H54 (cell line): Measurements from ENCODE around the gene CCDC117.
"Not testable (repeated sequence)": the region's sequence is repeated elsewhere in the genome, so short reads cannot be mapped to it uniquely, and the experiment has no call there.

Experiments
- DNase-seq: peaks from one replicate; pipeline ENCODE4 v3.0.0; 2011; ENCODE audit warnings: low spot score, mixed read lengths; ENCODE audit not compliant: insufficient read length
- FAIRE-seq: peaks from 3 replicates; lab custom pipeline; 2011; peaks lifted over from hg19 to GRCh38; lab: Jason Lieb, UNC
- POLR2A ChIP-seq: IDR thresholded peaks from 2 replicates; pipeline ENCODE4 v1.6.1; 2011; ENCODE audit warnings: low read depth, mild to moderate bottlenecking, low read length

Gene CCDC117

DNA sequence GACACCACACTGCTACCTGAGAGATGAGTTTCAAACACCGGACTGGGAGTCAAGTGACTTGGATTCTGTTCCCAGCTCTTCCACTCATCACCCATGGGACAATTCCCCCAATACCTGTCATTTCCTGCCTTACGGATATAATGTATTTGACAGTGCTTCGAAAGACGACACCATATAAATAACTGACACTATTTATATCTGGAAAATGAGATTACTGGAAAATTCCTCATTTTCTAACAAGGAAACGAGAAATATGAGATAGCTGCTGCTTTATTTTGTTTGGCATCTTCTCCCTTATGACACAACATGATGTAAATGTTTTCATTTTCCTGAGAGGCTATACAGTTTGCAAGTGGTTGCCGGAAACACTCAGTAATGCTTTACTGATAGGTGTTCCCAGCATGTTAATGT, 22.0 kb upstream of the CCDC117 start:
- FAIRE-seq = no peak
- TF ChIP-seq POLR2A = no peak
- no peak for DNase-seq

DNA sequence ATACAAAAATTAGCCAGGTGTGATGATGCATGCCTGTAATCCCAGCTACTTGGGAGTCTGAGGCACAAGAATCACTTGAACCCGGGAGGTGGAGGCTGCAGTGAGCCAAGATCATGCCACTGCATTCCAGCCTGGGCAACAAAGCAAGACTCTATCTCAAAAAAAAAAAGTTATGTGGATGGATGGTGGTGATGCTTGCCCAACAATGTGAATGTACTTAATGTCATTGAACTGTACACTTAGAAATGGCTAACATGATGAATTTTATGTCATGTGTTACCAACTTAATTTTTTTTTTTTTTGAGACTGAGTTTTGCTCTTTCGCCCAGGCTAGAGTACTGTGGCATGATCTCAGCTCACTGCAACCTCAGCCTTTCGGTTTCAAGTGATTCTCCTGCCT, 18.0 kb upstream of the CCDC117 start:
- FAIRE-seq, DNase-seq: not testable (repeated sequence)

DNA sequence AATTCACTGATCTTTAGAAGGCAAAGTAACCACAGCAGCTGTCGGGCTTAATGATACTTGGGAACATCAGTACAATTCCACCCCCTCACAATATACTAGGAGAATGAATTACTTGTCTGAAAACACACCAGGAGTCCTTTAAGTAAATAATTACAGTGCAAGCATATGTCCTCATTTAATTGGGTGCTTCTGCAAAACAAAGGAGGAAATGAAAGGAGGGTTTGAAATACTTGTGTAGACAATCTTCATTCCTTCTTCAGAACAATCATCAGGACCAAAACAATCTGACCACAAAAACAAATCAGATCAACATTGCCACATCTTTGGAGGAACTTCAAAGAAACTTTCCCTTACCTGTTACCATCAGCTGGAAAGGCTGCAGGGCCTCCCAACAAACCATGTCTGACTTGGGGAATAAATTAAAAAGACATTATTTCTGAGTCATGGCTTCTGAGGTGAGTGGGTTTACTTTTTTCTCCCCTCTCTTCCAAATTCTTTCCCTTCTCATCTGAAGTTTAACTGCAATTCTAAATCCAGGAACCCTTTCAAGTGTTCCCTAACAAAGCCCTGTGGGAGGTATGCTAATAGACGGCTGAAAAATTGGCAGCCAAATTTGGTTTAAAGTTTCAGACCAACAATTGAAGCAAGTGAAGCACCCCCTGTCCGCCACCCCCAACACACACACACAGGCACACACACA, 12.5 kb upstream of the CCDC117 start:
- DNase-seq = no peak
- no peak for TF ChIP-seq POLR2A
- no peak for FAIRE-seq

DNA sequence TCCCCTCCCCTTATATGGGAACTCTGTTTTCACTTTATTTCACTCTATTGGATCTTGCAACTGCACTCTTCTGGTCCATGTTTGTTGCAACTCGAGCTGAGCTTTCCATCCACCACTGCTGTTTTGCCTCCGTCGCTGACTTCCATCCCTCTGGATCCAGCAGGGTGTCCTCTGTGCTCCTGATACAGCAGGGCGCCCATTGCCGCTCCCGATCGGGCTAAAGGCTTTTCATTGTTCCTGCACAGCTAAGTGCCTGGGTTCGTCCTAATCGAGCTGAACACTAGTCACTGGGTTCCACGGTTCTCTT, 11.1 kb upstream of the CCDC117 start:
- TF ChIP-seq POLR2A = no peak
- FAIRE-seq (no peak), DNase-seq (no peak)

DNA sequence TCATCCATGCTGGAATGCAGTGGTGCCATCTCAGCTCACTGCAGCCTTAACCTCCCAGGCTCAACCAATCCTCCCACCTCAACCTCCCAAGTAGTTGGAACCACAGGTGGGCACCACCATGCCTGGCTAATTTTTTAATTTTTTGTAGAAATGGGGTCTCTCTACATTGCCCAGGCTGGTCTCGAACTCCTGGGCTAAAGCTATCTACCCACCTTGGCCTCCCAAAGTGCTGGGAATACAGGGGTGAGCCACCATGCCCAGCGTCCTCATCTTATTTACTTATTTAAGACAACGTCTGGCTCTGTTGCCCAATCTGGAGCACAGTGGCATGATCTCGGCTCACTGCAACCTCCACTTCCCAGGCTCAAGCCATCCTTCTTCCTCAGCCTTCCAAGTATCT, 10.5 kb upstream of the CCDC117 start:
- not testable (repeated sequence) for FAIRE-seq

DNA sequence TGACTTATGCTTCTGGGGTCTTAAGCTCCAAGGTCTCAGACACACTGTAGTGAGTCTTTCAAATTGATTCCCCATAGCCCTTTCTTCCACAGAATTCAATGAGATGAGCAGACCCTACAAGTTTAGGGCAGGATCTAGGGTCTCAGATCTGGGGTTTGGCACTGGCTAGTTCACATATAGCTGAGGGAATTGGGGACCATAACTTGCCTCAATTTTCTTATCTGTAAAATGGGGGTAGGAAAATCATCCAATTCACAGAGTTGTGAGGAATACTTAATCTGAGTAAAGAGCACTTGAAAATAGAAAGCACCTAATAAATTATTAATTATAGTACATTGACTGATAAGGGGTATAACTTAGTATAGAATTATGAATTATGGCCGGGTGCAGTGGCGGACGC, 5.9 kb upstream of the CCDC117 start:
- FAIRE-seq (no peak), DNase-seq (no peak)
- TF ChIP-seq POLR2A = no peak

More for the DNA sequence above, 10.5 kb upstream of the CCDC117 start:
- not testable (repeated sequence) for DNase-seq

DNA sequence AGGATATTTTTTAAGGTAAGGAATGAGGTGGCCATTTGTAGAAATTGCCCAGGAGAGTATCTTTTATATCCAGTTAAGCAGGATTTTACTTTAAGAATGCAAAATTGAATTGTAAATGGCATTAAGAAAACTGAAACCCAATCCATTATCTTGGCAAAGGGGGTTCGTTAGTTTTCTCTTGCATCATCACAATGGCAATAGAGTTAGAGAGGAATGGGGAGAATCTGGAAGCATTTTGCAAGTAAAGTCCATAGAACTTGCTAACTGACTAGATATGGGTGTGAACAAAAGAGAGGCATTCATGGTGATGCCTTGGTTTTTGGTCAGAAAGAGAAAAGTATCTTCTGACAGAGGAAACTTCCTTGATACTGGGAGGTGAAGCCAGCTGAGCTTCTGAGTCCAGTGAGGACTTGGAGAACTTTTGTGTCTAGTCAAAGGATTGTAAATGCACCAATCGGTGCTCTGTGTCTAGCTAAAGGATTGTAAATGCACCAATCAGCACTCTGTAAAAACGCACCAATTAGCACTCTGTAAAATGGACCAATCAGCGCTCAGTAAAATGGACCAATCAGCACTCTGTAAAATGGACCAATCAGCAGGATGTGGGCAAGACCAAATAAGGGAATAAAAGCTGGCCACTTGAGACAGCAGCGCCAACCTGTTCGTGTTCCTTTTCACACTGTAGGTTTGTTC, 3.6 kb upstream of the CCDC117 start:
- FAIRE-seq (no peak), DNase-seq (no peak)
- no peak for TF ChIP-seq POLR2A

DNA sequence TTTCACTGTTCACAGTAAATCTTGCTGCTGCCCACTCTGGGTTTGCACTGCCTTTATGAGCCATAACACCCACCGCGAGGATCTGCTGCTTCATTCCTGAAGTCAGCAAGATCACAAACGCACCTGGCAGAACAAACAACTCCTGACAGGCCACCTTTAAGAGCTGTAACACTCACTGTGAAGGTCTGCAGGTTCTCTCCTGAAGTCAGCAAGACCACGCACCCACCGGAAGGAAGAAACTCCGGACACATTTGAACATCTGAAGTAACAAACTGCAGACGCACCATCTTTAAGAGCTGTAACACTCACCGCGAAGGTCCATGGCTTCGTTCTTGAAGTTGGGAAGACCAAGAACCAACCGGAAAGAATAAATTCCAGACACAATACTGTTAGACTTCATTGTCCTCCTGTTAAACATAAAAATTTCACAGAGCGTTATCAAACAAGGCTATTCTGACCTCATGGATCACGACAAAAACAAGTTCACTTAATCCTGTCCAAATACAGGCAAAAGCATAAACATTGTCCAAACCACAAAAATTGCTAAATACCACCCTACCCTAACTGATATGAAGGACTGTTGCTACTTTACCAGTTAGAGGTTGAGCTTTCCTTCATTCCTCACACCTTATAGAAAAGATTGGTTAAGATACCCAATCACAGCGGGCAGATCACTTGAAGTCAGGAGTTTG, 3.0 kb upstream of the CCDC117 start:
- FAIRE-seq (no peak), DNase-seq (no peak)
- TF ChIP-seq POLR2A = no peak

DNA sequence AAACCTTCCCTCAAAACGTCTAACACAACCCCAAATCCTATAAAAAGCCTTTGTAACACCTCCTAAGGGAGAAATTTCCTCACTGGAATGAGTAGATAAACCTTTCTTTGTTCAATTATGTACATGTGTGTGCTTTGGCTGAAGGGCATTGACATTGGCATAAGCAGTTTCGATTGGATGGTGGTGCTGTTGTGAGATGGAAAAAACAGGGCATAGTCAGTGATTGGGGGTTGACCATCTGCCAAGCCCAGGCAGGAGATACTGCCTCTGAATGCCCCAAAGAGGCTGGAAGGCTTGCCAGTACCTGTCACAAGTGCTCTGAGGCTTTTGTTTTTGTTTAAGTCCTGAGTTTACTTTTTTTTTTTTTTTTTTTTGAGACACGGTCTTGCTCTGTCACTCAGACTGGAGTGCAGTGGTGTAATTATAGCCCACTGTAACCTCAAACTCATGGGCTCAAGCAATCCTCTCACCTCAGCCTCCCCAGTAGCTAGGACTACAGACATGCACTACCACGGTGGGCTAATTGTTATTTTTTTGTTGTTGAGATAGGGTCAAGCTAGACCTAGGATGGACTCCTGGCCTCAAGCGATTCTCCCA, 1.2 kb upstream of the CCDC117 start:
- DNase-seq (no peak), FAIRE-seq (no peak)
- no peak for TF ChIP-seq POLR2A

DNA sequence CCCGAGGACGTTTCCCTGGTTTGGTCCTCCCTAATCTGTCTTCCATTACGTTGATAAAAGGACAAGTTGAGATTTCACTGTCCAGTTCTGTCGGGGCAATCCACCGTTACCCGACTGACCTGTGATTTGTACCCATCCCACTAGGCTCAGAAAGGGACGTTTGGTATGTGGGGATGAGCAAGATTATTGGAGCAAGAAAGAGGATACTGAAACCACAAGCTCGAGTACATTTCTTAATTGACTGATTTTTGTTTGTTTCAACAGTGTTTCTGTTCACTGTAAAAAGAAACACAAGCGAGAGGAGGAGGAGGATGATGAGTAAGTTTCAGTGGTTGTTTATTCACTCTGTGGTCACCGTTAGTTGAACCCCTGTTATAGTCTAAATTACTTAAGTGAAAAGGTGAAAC, 969 bp downstream of the CCDC117 start:
- DNase-seq = peak; percentile 22
- no peak for FAIRE-seq
- TF ChIP-seq POLR2A = no peak

DNA sequence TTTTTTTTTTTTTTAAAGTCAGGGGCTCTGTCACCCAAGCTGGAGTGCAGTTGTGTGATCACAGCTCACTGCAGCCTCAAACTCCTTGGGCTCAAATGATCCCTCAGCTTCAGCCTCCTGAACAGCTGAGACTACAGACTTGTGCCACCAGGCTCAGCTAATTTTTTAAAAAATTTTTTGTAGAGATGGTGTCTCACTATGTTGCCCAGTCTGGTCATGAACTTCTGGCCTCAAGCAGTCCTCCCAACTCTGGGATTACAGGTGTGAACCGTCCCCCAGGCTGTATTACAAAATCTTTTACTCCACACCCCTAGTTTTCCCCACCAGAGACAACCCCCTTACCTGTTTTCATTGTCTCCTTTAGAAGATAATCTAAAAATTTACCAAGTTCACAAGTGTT, 1.9 kb downstream of the CCDC117 start:
- no peak for FAIRE-seq

DNA sequence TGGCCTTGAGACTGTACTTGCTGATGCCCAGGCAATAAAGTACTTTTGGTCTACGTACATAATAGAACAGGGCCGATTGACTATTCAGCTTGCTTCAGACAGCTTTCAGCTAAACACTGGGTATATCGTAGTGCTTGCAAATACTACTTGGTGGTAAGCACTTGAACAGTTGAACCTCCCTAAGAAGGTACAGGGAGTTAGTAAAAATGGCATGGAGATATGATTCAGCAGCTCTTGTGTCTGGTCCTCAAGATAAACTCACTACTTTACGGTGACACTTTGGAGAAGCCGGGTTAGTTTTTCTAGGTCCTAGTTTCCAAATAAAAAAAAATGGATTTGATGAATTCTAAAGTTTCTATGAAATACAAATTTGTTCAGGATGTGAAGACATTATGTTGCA, 7.3 kb downstream of the CCDC117 start:
- no peak for TF ChIP-seq POLR2A
- DNase-seq = no peak

More for the DNA sequence above, 1.9 kb downstream of the CCDC117 start:
- TF ChIP-seq POLR2A = no peak
- no peak for DNase-seq

DNA sequence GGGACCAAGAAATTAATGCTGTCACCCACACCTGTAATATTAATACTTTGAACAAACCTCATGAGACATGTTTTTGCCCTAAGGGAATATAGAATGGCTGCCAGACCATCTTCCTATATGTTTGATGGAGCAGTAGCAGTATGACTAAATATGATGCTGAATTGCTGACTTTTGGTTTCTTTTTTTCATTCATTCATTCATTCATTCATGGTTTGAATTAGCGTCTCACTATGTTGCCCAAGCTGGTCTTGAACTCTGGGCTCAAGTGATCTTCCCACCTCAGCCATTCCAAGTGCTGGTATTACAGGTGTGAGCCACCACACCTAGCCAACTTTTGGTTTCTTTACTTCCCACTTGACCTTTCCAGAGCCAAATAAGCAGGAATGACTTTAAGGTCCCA, 7.8 kb downstream of the CCDC117 start:
- DNase-seq = no peak
- TF ChIP-seq POLR2A = no peak
- no peak for FAIRE-seq

More for the DNA sequence above, 7.3 kb downstream of the CCDC117 start:
- FAIRE-seq = no peak
